ENCODE data around the gene CCNL1. TPM values are rescaled to one million over a fixed set of nuclear protein-coding genes. Genes with fewer than 3 reads are reported as not detected.

Gene CCNL1
- total RNA-seq, 4 donors from 2014 or later, result 173 to 308 (median 197) TPM

DNA sequence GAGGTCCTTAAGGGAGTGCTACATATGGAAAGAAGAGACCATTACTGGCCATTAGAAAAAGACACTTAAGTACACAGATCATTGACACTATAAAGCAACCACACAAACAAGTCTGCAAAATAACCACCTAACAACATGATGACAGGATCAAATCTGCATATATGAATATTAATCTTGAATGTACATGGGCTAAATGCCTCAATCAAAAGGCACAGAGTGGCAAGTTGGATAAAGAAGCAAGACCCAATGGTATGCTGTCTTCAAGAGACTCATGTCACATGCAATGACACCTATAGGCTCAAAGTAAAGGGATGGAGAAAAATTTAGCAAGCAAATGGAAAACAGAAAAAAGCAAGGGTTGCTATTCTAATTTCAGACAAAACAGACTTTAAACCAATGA, 28.4 kb upstream of the CCNL1 start:
- TF ChIP-seq, protein P1, sequence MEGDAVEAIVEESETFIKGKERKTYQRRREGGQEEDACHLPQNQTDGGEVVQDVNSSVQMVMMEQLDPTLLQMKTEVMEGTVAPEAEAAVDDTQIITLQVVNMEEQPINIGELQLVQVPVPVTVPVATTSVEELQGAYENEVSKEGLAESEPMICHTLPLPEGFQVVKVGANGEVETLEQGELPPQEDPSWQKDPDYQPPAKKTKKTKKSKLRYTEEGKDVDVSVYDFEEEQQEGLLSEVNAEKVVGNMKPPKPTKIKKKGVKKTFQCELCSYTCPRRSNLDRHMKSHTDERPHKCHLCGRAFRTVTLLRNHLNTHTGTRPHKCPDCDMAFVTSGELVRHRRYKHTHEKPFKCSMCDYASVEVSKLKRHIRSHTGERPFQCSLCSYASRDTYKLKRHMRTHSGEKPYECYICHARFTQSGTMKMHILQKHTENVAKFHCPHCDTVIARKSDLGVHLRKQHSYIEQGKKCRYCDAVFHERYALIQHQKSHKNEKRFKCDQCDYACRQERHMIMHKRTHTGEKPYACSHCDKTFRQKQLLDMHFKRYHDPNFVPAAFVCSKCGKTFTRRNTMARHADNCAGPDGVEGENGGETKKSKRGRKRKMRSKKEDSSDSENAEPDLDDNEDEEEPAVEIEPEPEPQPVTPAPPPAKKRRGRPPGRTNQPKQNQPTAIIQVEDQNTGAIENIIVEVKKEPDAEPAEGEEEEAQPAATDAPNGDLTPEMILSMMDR (IDR thresholded peaks at IDR 0.05; ENCODE audit: low read depth), result no peak

DNA sequence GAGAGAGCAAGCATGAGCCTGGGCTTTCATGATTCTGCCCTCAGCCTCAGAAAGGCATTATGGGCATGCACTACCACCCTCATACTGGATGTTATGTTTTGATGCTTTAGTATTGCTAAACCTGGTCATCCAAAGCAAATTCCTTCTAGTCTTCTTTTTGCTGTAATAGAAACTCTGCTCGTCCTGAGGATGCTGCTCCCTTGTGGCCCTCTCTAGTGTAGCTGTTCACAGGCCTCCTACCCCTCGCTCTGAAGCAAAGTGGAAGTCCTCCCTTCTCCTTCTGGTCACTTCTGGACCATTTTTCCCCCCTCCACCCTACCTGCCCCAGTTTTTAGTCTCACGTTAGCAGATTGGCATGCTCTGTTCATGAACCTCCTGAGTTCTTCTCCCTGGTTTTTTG, 22.9 kb upstream of the CCNL1 start:
- TF ChIP-seq, protein P1 (IDR thresholded peaks at IDR 0.05; ENCODE audit: low read depth), result no peak

DNA sequence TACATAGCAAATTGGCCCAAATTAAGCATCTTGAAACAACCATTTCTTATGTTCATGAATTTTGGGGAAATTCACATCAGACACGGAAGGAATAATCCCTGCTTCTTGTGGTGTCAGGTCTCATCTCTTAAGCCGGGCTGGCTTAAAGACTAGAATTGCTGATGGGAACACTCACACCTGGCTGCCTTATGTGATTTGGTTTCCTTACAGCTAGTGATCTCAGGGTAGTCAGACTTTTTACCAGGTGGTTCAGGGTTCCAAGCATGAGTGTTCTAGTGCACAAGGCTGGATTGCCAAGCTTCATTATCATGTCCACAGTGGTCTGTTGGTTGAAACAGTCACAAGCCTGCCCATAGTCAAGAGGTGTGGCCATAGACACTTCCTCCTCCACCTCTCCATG, 20.3 kb upstream of the CCNL1 start:
- TF ChIP-seq, protein P1 (IDR thresholded peaks at IDR 0.05; ENCODE audit: low read depth), result no peak

DNA sequence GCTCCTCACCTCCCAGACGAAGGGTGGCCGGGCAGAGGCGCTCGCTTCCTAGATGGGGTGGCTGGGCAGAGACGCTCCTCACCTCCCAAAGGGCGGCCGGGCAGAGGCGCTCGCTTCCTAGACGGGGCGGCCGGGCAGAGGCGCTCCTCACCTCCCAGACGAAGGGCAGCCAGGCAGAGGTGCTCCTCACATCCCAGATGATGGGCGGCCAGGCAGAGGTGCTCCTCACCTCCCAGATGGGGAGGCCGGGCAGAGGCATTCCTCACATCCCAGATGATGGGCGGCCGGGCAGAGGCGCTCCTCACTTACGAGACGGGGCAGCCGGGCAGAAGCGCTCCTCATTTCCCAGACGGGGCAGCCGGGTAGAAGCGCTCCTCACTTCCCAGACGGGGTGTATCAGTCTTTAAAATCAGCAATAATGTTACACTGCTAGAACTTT, 19.4 kb upstream of the CCNL1 start:
- TF ChIP-seq, protein P1 (IDR thresholded peaks at IDR 0.05; ENCODE audit: low read depth), result no peak

DNA sequence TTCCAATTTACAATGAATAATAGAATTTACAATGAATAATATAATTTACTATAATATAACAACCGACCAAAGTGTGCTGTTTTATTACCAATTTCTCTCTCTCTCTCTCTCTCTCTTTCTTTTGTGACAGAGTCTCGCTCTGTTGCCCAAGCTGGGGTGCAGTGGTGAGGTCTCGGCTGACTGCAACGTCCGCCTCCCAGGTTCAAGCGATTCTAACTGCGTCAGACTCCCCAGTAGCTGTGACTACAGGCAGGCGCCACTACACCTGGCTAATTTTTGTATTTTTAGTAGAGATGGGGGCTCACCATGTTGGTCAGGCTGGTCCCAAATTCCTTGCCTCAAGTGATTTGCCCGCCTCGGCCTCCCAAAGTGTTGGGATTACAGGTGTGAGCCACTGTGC, 17.0 kb upstream of the CCNL1 start:
- TF ChIP-seq, protein P1 (IDR thresholded peaks at IDR 0.05; ENCODE audit: low read depth), result no peak

DNA sequence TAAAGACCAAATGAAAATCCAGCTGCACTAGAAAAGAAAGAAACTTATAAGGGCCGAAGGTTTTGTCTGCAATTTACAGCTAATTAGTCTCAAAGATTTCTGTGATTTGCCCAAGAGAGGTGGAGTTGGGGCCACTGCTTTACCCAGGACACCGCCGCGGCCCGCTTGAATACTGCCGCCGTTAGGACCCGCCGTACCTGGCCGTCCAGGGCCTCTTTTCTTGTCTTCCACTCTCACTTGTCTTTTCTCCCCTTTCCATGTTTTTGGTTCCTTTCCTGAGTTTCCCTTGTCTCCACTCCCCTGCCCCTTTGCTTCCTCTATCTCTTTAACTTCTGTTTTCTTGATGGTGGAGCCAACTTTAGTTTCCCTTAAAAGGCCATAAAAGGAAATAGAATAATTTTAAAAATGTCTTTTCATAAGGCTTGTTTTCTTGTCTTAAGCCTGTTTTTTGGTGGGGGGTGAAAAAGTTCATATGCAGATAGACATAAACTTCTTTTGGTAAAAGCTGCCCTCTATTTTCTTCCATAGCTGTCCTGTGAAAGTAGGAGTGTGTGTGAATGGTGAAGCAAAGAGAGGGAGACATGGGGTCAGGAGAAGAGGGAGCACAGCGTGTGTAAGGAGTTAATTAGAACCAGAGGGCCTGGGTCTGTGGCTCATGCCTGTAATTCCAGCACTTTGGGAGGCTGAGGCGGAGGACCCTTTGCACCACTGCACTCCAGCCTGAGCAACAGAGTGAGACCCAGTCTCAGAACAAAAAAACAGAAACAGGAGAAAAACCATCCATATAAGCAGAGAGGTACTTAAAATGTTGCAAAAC, 16.0 kb upstream of the CCNL1 start:
- TF ChIP-seq, protein P1 (IDR thresholded peaks at IDR 0.05; ENCODE audit: low read depth), result no peak

DNA sequence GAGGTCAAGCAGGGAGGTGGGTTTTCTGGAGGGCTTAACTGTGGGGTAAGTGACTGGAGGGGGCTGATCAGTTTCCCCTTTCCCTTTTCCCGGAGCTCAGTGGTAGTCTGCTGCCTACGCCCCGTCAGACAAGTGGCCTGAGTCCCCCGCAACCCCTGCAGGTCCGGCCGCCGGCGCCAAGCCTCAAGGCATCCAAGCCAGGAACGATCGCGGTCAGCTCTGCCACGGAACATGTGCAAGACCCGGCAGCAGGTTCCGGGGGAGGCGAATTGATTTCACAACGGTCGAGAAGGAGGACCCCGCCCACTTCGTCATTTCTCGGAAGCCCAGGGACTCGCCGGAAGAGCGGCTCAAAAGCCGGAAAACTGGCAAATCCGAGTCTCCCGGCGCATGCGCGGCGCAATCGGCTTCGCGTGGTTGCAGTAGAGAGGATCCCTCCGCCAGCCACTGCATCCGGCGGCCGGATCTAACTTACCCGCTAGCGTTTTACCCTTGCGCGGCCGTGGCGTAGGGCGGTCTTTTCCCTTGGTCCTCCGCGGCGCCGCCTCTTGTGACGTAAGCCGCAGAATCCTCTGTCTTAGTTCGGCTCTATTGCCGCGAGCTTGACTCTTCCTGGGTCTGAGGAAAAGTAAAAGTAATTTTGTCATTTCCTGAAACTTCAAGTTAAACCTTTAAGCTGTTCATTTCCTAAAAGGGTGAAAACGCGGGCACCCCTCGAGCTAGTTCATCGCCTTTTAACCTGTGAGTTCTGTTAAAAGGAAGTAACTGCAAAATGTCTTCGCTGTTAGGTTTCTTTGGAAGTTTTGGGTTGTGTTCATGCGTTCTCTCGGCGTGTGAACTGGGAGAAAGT, 14.9 kb upstream of the CCNL1 start:
- TF ChIP-seq, protein P1 (IDR thresholded peaks at IDR 0.05; ENCODE audit: low read depth), result no peak

All from subcutaneous adipose tissue (tissue), 4 donors.